GM19099 (cell line): Measurements from ENCODE around the gene CHL1.
A peak's percentile ranks its signal among the peaks of the same experiment; 100 is the strongest.

Experiments used
- POLR2A ChIP-seq: IDR thresholded peaks from 3 replicates; pipeline ENCODE4 v1.6.1; 2011; ENCODE audit warnings: low read depth; ENCODE audit not compliant: insufficient read length; ENCODE audit errors: extremely low read depth

The CHL1 gene

DNA sequence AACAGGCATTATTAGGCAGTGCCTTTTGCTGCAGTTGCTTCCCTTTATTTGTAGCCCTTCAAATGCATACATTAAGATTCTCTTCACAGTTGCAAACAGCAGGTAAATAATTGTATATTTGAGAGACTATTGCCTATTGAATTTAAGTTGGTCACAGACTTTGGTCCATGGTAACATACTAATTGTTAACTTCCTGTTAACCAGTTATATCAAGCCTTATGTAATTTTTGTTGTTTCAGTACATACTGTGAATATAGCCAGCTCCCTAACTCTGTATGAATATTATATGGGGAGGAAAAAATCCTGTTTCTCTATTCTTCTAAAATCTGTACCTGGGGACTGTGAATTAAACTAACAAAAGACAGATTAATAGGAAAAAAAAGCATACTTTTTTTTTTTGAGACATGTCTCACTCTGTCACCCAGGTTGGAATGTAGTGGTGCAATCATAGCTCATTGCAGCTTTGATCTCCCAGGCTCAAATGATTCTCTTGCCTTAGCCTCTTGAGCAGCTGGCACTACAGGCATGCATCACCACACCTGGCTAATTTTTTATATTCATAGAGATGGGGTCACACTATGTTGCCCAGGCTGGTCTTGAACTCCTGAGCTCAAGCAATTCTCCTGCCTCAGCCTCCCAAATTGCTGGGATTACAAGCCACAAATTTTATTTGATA lies 53.2 kb downstream of the CHL1 start:
- no peak for TF ChIP-seq POLR2A

DNA sequence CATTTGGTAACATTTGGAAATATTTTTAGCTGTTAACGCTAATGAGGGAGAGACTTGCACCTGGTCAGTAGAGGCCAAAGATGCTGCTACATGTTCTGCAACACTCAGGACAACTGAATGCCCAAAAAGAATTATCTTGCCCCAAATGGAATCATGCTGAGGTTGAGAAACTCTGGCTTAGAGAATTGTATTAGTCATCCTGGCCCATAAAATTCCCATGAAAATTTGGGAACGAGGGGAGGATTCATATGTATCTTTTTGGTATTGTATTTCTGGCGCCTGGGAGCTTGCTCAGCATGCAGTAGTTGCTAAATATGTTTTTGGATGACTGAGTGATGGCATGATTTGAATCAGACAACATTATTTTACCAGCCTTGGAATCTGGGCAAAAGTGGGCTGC lies 59.9 kb downstream of the CHL1 start:
- TF ChIP-seq POLR2A: no peak

DNA sequence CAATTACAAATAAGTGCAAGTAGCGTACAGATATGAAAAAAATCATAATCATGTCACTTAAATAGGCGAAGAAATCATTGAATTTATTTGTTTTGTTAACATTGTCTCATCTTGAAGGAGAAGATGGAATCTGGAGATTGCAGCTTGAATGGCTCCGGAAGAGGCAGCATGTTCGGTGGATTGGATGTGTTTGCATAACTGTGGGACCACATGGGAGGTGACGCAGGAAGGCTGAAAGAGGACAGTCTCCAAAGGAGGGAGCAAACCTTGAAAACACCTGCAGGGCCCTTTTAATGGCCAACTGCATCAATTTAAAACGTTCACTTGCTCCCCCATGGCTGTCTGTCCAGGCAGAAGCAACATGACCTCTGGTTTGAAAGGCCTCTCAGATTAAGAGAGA lies 61.3 kb downstream of the CHL1 start:
- TF ChIP-seq POLR2A: no peak

DNA sequence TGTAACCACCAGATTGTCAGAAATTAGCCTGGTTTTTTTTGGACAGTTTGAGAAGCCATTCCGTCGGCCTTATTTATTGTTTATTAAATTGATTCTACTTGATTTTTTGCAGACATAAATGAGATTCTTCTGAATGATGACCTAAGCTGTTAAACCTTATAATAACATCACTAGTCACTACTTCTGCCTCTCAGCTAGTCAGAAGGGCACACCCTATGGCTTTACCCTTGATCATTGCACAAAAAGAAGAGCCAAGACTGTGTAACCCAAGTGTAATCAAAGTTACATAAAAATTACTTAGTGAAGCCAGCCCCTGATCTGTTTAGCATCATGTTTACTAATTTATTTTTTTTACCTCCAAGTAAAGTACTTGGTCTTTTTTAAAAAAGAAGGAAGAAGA lies 64.3 kb downstream of the CHL1 start:
- TF ChIP-seq POLR2A: no peak

DNA sequence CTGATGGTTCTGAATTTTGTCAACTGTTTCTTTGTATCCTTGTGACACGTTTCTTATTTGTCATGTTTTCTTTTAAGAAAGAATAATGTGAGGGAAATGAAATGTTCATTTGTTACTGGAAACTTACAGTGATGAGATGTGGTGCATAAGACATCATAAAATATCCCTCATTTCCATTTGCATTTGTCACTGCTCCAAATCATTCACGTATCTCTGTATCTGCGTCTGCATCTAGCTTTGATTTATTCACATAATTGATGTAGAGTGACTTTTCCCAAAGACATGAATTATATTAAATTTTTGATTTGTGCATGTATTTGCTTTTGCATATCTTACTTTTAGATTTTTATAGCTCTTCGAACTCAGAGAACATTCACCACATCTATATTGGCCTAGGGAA lies 66.8 kb downstream of the CHL1 start:
- no peak for TF ChIP-seq POLR2A

DNA sequence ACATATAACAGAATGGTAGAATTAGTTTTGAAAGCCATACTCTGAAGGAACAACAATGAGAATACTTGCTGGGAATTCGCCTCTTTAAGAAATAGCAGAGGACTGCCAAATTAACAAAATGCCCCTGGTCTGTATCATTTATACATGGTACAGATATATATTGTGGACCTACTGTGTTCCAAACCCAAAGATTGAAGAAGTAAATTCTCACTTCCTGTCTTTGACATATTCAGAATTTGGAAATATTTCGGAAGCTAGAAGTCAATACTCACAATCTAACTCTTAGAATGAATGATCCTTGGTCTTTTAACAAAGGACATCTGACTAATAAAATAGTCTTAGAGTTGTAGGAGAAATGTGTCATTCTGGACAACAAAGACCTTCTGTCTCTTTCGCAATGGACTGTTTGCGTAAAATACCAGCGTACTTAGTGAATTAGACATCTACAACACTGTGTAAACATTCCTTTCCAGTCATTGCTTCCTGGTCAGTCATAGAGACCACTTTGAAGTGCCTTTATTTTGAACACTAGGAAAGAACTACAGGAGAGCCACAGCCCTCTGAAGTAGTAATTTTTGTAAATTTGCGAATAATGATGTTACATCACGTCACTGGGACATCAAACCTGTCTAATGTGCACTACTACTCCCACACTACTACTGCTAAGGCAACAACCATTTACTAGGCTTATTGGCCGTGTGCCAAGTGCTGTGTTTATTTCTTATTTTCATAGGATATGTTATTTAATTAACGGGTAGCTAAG lies 68.0 kb downstream of the CHL1 start:
- TF ChIP-seq POLR2A: no peak

DNA sequence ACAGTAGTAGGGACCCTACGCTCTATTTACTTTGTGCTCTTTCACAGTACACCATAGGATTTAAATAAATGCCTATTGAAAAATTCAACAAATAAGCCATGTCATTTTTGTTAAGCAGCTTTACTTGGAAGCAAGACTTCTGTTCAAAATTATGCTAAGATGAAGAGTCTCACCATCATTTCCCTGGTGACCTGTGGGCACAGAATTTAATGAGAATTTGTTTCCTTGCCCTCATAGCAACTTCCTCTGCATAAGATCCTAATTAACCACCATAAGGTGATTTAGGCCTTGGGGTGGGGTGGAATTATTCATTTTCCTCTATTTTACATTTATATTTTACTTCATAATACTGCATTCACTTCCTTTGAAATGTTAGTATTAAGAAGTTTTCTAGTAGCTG lies 70.5 kb downstream of the CHL1 start:
- TF ChIP-seq POLR2A: no peak

DNA sequence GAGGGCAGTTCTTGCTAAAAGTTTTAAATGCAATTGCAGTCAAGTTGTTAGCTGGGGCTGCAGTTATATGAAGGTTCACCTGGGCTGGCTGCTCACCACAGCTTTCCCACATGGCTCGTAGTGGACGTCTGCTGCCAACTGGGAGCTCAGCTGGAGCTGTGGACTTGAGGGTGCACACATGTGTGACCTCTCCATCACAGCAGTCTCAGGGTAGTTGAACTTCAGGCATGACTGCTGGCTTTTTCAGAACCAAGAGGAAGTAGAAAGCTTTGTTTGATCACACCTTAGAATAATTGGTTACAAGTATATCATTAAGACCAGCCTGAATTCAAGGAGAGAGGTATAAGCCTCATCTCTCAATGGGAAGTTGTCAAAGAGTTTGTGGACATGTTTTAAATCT lies 74.1 kb downstream of the CHL1 start:
- TF ChIP-seq POLR2A: no peak

DNA sequence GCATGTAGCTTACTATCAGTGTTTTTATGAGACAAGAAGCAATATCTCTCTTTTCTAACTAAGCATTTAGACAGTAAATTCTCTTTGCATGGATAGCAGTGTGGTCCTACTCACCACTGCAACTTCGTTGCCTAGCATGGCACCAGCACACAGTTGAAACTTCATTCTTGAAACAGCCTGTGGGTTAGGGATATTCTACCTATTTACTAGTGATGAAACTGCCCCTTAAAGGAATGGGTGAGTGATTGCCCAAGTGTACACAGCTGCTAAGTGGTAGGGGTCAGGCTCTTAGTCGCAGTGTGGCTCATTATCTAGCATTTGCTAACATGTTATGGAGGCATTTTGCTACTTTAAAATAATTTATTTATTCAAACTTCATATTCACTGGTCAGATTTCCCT lies 78.4 kb downstream of the CHL1 start:
- TF ChIP-seq POLR2A: no peak

DNA sequence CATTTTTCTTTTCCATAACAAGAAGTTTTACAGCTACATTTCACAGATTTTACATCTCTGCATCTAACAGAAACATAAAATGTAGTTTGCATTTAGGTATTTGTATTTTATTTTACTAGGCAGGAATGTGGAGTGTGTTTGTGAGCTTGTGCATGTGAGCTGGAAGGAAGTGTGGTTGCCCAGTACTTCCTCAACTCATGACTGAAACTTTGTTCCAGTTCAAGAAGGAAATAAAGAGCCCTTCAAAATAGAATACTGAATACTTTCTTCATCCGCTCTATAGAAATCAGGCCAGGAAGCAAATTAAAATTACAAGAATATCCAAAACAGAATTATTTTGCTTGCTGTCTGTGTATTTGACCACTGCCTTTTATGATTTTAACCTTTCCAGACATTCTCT lies 81.3 kb downstream of the CHL1 start:
- peak; percentile 0 for TF ChIP-seq POLR2A

DNA sequence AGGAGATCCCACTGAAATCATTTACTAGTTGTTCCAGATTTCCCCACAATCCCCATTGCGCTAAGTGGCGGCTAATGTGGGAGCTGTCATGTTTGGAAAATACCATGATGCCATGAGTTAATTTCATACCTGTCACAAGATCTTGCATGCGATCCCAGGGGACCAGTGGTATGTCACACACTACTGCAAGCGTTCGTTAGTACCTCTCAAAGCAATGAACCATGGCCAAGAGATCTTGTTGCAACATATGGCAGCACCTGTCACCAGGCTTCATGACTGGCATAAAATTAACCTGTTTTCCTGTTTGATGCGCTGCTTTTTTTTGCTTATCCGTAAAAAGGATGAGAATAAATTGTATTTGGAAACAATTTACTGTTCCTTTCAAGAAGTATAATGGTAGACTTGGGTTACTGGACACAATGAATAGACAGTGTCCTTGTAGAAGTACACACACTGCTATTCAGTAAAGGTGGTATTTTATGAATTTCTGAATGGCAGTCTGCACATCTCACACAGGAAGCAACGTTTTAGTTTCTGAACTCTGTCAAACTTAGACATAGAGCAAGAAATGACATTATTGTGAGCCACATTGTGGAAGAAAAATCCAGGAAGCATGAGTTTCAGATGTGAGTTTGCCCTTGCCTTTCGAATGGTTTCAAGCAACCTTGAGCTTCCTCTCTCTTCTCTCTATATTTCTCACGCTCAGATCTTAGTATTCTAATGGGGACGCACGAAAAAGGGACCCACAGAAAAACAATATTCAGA lies 81.9 kb downstream of the CHL1 start:
- TF ChIP-seq POLR2A: peak; percentile 32

DNA sequence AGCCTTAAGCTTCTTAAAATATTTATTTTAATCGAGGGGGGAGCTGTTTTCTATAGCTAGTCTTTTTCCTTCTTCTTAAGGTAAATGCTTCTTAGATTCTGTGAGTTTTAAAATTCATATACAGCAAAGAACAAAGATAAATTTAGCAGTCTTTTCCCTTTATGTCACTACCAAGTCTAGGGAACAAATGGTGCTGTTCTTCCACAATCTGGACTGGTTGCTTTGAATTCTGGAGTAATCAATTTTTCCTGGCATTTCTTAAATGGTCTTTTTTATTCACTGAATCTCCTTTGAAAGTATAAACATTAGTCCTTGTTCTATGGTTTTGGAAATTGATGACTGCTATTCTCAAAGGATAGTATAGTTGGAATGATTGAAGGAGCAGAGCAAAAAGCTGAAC lies 82.8 kb downstream of the CHL1 start:
- TF ChIP-seq POLR2A: no peak

DNA sequence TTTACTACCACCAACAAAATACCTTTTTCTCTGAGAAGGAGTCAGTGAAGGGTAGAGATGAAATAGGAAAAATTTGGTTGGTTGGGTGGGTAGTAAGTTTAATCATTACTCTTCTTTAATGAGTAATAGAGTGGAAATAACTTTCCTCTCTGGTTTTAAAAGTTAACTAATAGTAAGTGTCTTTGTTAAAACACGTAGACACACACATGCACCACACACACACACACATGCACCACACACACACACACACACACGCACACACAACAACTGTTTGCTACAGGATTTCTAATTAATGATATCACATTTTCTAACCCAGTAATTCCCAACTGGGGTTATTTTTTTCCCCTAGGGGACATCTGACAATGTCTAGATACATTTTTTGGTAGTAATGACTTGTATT lies 84.1 kb downstream of the CHL1 start:
- TF ChIP-seq POLR2A: no peak

DNA sequence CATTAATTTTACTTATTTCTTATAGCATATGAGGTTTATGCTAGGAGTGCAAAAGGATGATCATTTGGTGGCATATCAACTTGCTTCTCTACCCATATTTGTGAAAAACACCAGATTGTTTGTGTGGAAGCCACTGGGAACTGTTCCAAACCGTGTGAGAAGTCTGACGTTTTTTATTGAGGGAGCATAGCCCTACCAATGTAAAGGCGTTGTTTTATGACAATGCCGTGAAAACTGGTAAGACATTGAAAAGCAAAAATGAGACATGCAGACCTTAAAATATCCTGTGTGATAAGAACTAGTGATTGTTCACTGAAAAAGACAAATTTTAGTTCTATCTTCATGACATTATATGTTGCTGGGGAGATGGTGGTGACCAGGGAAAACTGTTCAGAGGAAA lies 87.8 kb downstream of the CHL1 start:
- no peak for TF ChIP-seq POLR2A

DNA sequence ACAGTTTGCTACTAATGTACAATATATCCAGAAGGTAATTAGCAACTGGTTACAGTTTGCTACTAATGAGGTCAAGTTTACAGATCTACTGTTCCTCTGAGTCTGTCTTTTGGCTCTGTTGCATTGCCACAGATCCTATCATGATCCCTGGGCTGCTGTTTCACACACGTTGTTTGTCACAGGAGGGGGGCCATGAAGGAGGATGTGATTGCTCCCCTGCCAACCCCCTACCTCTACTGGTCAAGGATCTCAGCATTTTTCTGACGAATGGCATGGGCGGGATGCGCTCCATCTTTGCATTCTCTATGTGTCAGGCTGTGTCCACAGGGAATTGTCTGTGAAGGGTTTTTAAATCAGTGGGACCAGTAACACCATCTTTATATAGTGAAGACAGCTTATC lies 91.9 kb downstream of the CHL1 start:
- TF ChIP-seq POLR2A: no peak

DNA sequence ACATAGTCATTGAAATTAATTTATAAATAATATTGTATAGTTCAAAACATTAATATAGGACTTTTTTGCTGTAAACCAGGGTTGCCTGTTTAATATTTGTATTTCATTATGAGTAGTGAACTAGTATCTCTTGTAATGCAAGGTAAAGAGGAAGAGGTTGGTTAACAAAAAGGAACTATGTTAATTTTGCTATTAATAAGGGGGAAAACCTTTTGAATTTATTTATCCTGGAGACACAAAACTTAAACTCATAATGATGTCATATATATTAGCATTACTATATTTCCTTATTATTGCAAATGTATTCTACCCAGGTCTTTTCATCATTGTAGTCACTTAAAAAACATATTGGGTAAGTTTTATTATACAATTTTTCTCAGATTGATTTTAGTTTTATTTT lies 94.5 kb downstream of the CHL1 start:
- no peak for TF ChIP-seq POLR2A
